GM12873 (cell line): ENCODE measurements around the gene MINDY3.

ENCODE experiments used
- TF ChIP-seq, protein P1 (sequence below): IDR thresholded peaks from 2 replicates; pipeline ENCODE4 v1.5.1; 2012; ENCODE audit warnings: low read depth, mild to moderate bottlenecking, moderate library complexity, low read length, control low read depth; ENCODE audit not compliant: insufficient read depth; ENCODE audit errors: missing control alignments

Gene MINDY3

DNA sequence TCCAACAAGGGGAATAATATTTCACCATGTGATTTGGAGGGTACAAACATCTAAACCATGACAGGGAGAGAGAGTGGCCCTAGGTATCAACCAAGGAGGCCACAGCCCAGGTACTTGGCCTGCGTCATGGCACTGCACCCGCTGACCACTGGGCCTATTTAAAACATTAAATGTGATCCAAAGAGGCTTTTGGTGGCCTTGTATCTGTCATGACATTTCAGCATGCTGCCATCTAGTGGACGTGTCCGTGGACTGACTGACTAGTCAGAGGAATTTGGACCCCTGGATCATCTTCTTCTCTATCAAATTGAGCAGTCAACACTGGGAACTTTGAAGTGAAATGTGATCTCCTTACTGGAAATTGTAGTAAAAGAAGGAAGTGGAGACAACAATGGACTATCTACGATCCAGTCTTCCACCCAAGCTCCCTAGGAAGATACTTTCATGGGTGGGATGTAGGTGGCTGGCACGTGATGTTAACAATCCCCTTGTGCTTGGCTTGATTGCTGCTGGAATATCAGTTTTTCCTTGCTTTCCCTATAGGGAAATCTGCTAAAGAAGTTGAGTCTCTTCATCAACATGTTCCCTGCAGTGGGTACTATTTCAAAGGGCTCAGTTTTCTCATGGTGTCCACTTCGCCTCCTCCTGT, 116.0 kb downstream of the MINDY3 start:
- TF ChIP-seq, protein P1, sequence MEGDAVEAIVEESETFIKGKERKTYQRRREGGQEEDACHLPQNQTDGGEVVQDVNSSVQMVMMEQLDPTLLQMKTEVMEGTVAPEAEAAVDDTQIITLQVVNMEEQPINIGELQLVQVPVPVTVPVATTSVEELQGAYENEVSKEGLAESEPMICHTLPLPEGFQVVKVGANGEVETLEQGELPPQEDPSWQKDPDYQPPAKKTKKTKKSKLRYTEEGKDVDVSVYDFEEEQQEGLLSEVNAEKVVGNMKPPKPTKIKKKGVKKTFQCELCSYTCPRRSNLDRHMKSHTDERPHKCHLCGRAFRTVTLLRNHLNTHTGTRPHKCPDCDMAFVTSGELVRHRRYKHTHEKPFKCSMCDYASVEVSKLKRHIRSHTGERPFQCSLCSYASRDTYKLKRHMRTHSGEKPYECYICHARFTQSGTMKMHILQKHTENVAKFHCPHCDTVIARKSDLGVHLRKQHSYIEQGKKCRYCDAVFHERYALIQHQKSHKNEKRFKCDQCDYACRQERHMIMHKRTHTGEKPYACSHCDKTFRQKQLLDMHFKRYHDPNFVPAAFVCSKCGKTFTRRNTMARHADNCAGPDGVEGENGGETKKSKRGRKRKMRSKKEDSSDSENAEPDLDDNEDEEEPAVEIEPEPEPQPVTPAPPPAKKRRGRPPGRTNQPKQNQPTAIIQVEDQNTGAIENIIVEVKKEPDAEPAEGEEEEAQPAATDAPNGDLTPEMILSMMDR, result peak; percentile 73

DNA sequence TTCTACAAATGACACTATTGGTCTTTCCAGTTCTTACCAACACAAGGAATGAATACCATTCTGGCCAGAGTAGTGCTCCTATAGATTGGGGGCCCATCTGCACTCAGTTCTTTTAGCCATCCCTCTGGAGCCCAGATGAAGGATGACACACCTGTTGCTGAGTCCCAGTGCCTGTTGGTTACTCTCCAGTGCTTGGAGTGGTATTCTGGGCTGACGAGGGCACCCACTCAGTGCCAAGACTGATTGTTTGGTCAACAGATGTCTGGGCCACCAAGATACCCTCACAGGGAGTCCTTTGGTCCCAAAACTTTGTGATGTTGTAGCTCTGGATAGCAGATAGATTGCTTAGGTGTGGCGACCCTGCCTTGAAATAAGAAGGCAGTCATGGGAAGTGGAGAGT, 116.9 kb downstream of the MINDY3 start:
- TF ChIP-seq, protein P1, result no peak

DNA sequence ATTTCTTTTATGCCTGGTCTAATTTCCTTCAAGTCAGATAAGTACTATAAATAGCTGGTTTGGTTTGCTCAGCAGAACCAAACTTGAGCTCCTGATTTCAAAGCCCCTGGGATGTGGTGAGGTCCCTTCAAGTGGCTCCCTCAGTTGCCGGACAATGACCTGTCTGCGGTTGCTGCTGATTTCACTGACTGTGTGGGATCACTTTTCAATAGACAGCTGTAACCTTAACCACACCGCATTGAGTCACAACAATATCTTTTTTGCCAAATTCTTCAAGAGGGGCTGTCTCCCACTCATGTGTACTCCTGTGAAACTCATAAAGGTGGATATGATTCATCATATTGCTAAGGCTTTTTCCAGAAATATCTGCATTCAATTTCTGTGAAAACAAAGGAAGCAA, 117.5 kb downstream of the MINDY3 start:
- TF ChIP-seq, protein P1, result no peak

DNA sequence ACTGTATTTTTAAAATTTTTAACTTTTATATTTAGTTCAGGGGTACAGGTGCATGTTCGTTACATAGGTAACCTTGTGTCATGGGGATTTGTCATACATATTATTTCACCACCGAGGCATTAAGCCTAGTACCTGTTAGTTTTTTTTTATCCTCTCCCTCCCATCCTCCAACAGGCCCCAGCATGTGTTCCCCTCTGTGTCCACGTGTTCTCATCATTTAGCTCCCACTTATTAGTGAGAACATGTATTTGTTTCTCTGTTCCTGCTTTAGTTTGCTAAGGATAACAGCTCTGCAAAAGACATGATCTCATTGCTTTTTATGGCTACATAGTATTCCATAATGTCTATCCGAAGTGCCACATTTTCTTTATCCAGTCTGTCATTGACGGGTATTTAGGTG, 118.2 kb downstream of the MINDY3 start:
- TF ChIP-seq, protein P1, result no peak

DNA sequence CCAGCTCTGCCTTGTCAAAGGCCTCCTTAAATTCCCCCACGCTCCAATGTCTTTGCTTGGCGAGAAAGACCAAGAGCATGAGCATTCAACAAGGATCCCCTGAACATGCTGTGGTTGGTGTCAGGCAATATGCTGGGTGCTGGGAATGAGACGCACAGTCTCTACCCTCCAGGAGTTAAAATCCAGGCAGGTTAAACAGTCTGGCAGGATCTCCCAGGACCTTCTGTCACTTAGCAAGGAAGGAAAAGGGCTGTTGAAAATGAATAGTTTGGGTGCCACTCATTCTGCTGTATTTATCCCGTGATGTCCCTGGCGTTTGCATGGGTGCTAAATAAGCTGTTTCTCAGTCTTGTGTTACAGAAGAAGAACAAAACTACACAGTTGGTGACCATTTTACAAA, 118.7 kb downstream of the MINDY3 start:
- TF ChIP-seq, protein P1, result no peak

DNA sequence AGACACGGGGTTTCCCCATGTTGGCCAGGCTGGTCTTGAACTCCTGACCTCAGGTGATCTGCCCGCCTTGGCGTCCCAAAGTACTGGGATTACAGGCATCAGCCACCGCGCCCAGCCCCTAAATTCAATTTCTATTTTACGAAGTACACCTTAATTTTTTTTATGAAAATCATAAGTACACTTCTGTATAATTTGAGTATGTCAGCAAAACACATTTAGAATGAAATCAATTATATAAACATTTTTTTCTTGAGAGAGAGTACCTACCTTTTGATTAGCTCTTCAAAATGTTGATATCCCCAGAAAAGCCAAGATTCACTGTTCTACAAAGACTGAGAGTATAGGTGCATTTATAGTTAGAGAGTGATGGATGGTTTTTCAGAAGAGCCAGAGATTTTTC, 120.0 kb downstream of the MINDY3 start:
- TF ChIP-seq, protein P1, result no peak

DNA sequence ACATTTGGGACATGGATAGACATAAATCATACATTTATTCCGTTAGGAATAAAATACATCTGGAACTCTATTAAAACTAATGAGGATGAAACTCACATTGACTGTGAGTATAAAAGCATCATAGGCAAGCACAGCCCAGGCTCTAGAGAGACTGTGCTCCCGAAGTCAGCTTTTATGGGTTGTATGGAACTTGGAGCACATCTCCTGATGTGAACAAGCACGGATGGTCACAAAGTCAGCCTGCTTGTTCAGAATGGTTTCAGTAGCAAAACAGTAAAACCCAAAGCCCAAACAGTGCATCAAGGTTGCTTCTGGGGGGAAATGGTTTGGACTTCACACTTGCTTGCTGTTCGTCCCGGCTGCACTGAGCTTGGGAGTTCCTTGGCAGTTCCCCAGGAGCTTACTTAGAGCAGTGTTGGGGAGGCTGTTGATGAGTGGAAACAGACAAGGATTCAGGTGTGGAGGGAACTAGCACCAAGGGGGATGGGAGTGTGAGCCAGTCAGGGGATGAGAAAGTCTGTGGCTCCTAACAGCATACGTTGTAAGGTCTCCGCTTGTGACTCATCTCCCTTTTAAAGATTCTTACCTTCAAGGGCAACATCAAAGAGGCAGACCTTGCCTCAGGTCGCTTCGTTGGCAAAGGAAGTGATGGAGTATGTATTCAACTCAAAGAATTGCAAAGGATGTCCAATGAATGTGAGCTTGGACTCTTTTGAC, 120.9 kb downstream of the MINDY3 start:
- TF ChIP-seq, protein P1, result no peak
